Measurements from ENCODE around the gene BHMT.

- TF ChIP-seq CTCF (IDR thresholded peaks at IDR 0.05; ENCODE audit: low read depth, low read length, poor library complexity, severe bottlenecking) (no peak), EZH2phosphoT487 (IDR thresholded peaks at IDR 0.05; ENCODE audit: borderline replicate concordance, low read length) (no peak)
Observed at GRCh38 chr5:79074641-79075040, 37.0 kb upstream of the BHMT start.
